Naive thymus-derived CD8-positive, alpha-beta T cell (primary cell): ENCODE measurements around the gene FOXRED1. TPM values are rescaled to one million over a fixed set of nuclear protein-coding genes. Genes with fewer than 3 reads are reported as not detected.
"Not testable (repeated sequence)": the region's sequence is repeated elsewhere in the genome, so short reads cannot be mapped to it uniquely, and the experiment has no call there.

Source experiments
- ATAC-seq, 2 donors: fragments of 150-1000 bp; cut with Tn5 transposase in 1 of 2; sonication (Bioruptor Pico), chemical (Tn5 transposase) in 1 of 2; 1 replicate in 1 of 2; 2 replicates in 1 of 2; pipeline ENCODE4 v1.10.0; 2021; ENCODE audit warnings: mild to moderate bottlenecking in 2 of 2, moderate library complexity in 2 of 2
- POLR2A ChIA-PET: fragments of 350-600 bp; sonication (Branson Sonifier 250); formaldehyde crosslinking; loops from one replicate; lab custom pipeline; 2021; ENCODE audit warnings: antibody characterized with exemption; lab: Charles Lee
- DNase-seq, 10 donors: peaks; one replicate each; pipeline versions ENCODE4 v3.0.0 to v3.0.0-alpha.2; 2020 to 2022
- H3K27ac Mint-ChIP-seq, 10 donors: one replicate each; pipeline ENCODE4 v1.8.0; 2020 to 2022; ENCODE audit warnings: mild to moderate bottlenecking in 10 of 10, mixed read lengths in 10 of 10, moderate library complexity in 4 of 10, inconsistent platforms in 1 of 10
- H3K27me3 Mint-ChIP-seq, 5 donors: one replicate each; pipeline ENCODE4 v1.8.0; 2021 to 2022; ENCODE audit warnings: mixed read lengths in 5 of 5
- H3K36me3 Mint-ChIP-seq, 3 donors: one replicate each; pipeline ENCODE4 v1.8.0; 2020 to 2022; ENCODE audit warnings: mixed read lengths in 3 of 3, mild to moderate bottlenecking in 2 of 3, inconsistent platforms in 1 of 3
- H3K4me1 Mint-ChIP-seq, 4 donors: one replicate each; pipeline ENCODE4 v1.8.0; 2021 to 2022; ENCODE audit warnings: mixed read lengths in 4 of 4
- H3K4me3 Mint-ChIP-seq, 10 donors: one replicate each; pipeline ENCODE4 v1.8.0; 2020 to 2022; ENCODE audit warnings: mild to moderate bottlenecking in 10 of 10, mixed read lengths in 10 of 10, moderate library complexity in 6 of 10, inconsistent platforms in 1 of 10
- H3K9me3 Mint-ChIP-seq, 9 donors: one replicate each; pipeline ENCODE4 v1.8.0; 2020 to 2022; ENCODE audit warnings: mixed read lengths in 9 of 9, mild to moderate bottlenecking in 3 of 9, inconsistent platforms in 1 of 9, moderate library complexity in 1 of 9
- polyA plus RNA-seq, 3 donors: library from polyadenylated mRNA; unstranded; fragments of 300-500 nt; fragmentation: Illumina TruSeq; gene quantifications; one replicate each; pipeline ENCODE4 v1.2.3, GENCODE V29; 2021
- total RNA-seq, 8 experiments: library from RNA in 2 of 8; stranded (reverse) in 2 of 8; gene quantifications; one replicate each; pipeline ENCODE4 v1.2.3 and lab custom pipeline; 2021 to 2026

FOXRED1 gene
- total and polyA plus RNA-seq, 5 experiments from 2014 or later: 23.5 to 44.2 (median 28.7) TPM

- H3K36me3 Mint-ChIP-seq: peaks cover 0 to 33% (median 4%) of the 10 kb centered on the region in 3 donors
- peaks cover 0 to 3% (median 0%) of the 10 kb centered on the region in 4 donors for H3K4me1 Mint-ChIP-seq
- ATAC-seq (no peak), DNase-seq (no peak)
- H3K27ac Mint-ChIP-seq: peak overlapping the region in 3 of 10 donors; percentile 22 to 46 (median 24)
- POLR2A ChIA-PET: no interaction called here
- H3K9me3 Mint-ChIP-seq: no peaks in the 10 kb centered on the region
- no peaks in the 10 kb centered on the region for H3K27me3 Mint-ChIP-seq
- H3K4me3 Mint-ChIP-seq: no peak overlapping the region
Measured at GRCh38 chr11:126254819-126255218, 14.1 kb upstream of the FOXRED1 start.

- H3K27me3 Mint-ChIP-seq, H3K9me3 Mint-ChIP-seq, ATAC-seq, H3K4me1 Mint-ChIP-seq, POLR2A ChIA-PET, H3K4me3 Mint-ChIP-seq, DNase-seq: not testable (repeated sequence)
- H3K36me3 Mint-ChIP-seq: peaks cover 0 to 36% (median 4%) of the 10 kb centered on the region in 3 donors
- H3K27ac Mint-ChIP-seq: peak overlapping the region in 2 of 10 donors; percentile 46 to 75
Measured at GRCh38 chr11:126255507-126255906, 13.4 kb upstream of the FOXRED1 start.

DNA sequence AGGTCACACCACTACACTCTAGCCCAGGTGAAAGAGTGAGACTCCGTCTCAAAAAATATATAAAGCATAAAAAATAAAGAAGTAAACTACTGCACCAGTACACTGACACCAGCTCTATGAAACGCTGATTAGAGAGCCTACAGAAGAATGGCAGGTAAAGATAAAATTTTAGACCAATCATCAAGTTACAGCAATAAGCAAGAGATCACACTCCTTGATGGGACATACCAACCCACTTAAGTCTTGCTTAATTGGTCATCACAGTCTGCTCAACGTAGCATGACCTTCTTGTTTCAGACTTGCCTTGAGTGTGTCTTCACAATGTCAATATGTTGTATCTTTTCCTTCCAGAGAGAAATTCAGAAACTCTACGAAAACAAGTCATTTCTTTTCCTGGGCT is 12.7 kb upstream of the FOXRED1 start:
- H3K36me3 Mint-ChIP-seq: peaks cover 0 to 36% (median 4%) of the 10 kb centered on the region in 3 donors
- DNase-seq (no peak), ATAC-seq (no peak)
- peaks cover 0 to 3% (median 0%) of the 10 kb centered on the region in 4 donors for H3K4me1 Mint-ChIP-seq
- peak overlapping the region in 4 of 10 donors; percentile 25 to 78 (median 36) for H3K27ac Mint-ChIP-seq
- no peak overlapping the region for H3K4me3 Mint-ChIP-seq
- no peaks in the 10 kb centered on the region for H3K27me3 Mint-ChIP-seq
- no peaks in the 10 kb centered on the region for H3K9me3 Mint-ChIP-seq
- POLR2A ChIA-PET: no interaction called here

DNA sequence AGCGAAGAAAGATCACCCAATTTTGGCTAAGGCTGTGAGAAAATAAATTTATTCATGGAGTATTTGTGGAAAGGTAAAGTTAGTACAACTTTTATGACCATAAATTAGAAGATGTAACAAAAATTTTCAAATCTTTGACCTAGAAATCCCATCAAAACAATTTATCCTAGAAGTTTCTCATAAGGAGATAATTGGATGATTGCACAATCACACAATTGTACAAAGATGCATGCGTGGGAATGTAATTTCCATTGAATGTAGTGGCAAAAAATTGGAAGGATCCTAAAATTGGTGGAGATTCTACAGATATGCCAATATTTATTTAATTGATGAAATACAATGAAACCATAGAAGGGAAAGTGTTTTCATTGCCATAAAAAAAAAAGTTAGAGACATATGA is 11.8 kb upstream of the FOXRED1 start:
- no peak overlapping the region for H3K4me3 Mint-ChIP-seq
- H3K27me3 Mint-ChIP-seq: no peaks in the 10 kb centered on the region
- no peak for ATAC-seq
- H3K9me3 Mint-ChIP-seq: no peaks in the 10 kb centered on the region
- peaks cover 0 to 3% (median under 1%) of the 10 kb centered on the region in 4 donors for H3K4me1 Mint-ChIP-seq
- peaks cover 0 to 36% (median 4%) of the 10 kb centered on the region in 3 donors for H3K36me3 Mint-ChIP-seq
- POLR2A ChIA-PET: no interaction called here
- DNase-seq: no peak
- H3K27ac Mint-ChIP-seq: peak overlapping the region in 4 of 10 donors; percentile 25 to 78 (median 40)

GRCh38 chr11:126257764-126258163 is 11.2 kb upstream of the FOXRED1 start:
- no peak for DNase-seq
- Mint-ChIP-seq H3K4me3 (no peak overlapping the region), H3K9me3 (no peaks in the 10 kb centered on the region), H3K36me3 (peaks cover 0 to 42% (median 4%) of the 10 kb centered on the region in 3 donors), H3K27ac (peak overlapping the region in 8 of 10 donors; percentile 18 to 58 (median 30)), H3K4me1 (peaks cover 0 to 3% (median under 1%) of the 10 kb centered on the region in 4 donors), H3K27me3 (no peaks in the 10 kb centered on the region)
- no peak for ATAC-seq
- POLR2A ChIA-PET: no interaction called here

GRCh38 chr11:126262216-126262615 is 6.7 kb upstream of the FOXRED1 start:
- Mint-ChIP-seq H3K27me3 (no peaks in the 10 kb centered on the region), H3K4me1 (peaks cover 8 to 15% (median 11%) of the 10 kb centered on the region in 4 donors), H3K4me3 (no peak overlapping the region), H3K27ac (peak overlapping the region in 1 of 10 donors; percentile 1), H3K9me3 (no peaks in the 10 kb centered on the region), H3K36me3 (peaks cover 0 to 72% (median 18%) of the 10 kb centered on the region in 3 donors)
- POLR2A ChIA-PET: interaction anchor here (1.6 kb wide), 1 partner anchor 49 kb away, joined by 3 read pairs; no protein-coding TSS in a partner anchor
- ATAC-seq (no peak), DNase-seq (no peak)

DNA sequence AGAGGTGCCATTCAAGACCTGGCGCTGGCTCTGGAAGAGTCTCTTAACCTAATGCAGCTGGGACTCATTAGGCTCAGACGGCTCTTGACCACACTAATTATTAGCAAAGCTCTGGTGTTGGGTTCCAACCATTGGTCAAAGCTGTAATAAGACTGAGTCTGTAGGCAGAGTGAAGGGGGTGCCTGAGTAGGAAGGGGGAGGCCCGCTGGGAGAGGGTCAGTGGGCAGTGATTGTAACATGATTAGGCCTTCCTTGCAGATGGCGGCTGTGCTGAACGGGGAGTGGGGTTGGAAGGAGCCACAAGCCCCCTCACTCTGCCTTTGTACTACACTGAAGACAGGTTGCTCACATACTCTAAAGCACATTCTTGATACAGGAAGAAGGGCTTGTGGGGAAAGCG is 5.5 kb upstream of the FOXRED1 start:
- peak overlapping the region in 4 of 10 donors; percentile 45 to 83 (median 60) for H3K27ac Mint-ChIP-seq
- H3K9me3 Mint-ChIP-seq: no peaks in the 10 kb centered on the region
- peaks cover 0 to 69% (median 18%) of the 10 kb centered on the region in 3 donors for H3K36me3 Mint-ChIP-seq

DNA sequence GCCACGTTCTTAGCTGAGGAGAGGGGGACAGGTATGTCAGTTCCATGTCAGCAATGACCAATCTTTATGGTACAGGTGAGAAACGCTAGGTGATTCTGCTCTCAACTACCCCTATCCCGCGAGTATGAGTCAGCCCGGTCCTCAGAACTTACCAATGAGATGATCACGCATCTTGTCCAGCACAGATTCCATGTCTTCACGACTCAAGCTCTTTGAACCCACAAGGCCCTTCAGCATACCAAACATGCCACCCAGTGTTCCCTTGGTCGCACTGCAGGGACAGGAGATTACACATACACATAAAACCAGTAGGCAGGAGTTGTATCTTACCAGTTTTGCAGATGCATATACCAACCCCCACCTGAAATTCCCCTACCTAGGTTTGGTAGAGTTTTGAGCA is 3.1 kb upstream of the FOXRED1 start:
- Mint-ChIP-seq H3K36me3 (peaks cover 0 to 61% (median 18%) of the 10 kb centered on the region in 3 donors), H3K9me3 (no peaks in the 10 kb centered on the region), H3K4me1 (peaks cover 23 to 47% (median 37%) of the 10 kb centered on the region in 4 donors), H3K27ac (peak overlapping the region in 9 of 10 donors; percentile 12 to 98 (median 60)), H3K27me3 (peaks cover 0 to 1% (median 0%) of the 10 kb centered on the region in 5 donors), H3K4me3 (peak overlapping the region in 4 of 10 donors; percentile 22 to 60 (median 46))
- ATAC-seq: no peak
- no peak for DNase-seq
- POLR2A ChIA-PET: no interaction called here

More for the DNA sequence above, 5.5 kb upstream of the FOXRED1 start:
- no peak for DNase-seq
- POLR2A ChIA-PET: interaction anchor here (1.6 kb wide), 1 partner anchor 50 kb away, joined by 3 read pairs; no protein-coding TSS in a partner anchor
- no peak overlapping the region for H3K4me3 Mint-ChIP-seq
- H3K27me3 Mint-ChIP-seq: no peaks in the 10 kb centered on the region
- ATAC-seq: no peak
- peaks cover 9 to 24% (median 20%) of the 10 kb centered on the region in 4 donors for H3K4me1 Mint-ChIP-seq

DNA sequence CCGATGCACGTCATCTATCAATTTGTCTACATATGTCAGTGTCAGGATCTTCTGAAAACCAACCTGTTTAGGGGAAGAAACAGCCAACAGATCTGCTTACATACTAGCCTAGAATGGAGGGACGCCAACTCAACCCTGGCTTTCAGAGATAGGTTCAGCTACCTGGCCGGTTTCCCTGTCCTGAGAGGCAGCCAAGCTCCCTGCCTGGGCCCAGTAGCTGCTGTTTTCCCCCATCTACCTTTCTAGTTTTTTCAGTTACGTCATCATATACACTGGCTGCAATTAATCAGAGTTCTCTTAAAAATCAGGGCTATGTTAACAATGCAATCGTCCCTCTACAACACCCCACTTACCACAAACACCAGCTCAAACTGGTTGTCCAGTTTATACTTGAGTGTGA is 1.3 kb upstream of the FOXRED1 start:
- POLR2A ChIA-PET: interaction anchor here (1.0 to 6.6 kb wide), 5 partner anchors 9 to 56 kb away, joined by 4 to 91 read pairs (median 9); partner anchors contain the start of genes DCPS, FAM118B, RPUSD4 and TIRAP
- H3K27me3 Mint-ChIP-seq: peaks cover 0 to 1% (median 0%) of the 10 kb centered on the region in 5 donors
- no peaks in the 10 kb centered on the region for H3K9me3 Mint-ChIP-seq
- no peak for DNase-seq
- ATAC-seq: no peak
- H3K36me3 Mint-ChIP-seq: peaks cover 0 to 54% (median 18%) of the 10 kb centered on the region in 3 donors
- H3K4me3 Mint-ChIP-seq: peak overlapping the region; percentile 95 to 98 (median 97)
- H3K4me1 Mint-ChIP-seq: peaks cover 24 to 49% (median 42%) of the 10 kb centered on the region in 4 donors
- H3K27ac Mint-ChIP-seq: peak overlapping the region; percentile 95 to 99 (median 98)

DNA sequence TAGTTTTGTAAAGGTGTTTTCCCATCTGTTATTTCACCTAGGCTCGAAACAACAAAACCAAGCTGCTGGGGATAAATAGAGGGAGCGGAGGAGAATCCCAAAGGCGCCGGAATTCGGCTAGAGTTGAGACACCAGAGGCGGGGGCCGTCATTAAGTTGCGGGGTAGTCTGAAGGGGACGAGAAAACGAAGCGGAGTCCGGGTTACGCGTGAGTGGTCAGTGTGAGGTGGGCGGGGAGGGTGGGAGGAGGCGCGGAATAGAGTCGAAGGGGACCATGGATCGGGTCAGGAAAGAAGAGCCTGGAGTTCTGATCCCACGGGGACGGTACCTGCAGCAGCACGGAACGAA is 620 bp upstream of the FOXRED1 start:
- peaks cover 0 to 1% (median 0%) of the 10 kb centered on the region in 5 donors for H3K27me3 Mint-ChIP-seq
- H3K9me3 Mint-ChIP-seq: no peaks in the 10 kb centered on the region
- peak overlapping the region; percentile 95 to 99 (median 98) for H3K27ac Mint-ChIP-seq
- peaks cover 0 to 52% (median 18%) of the 10 kb centered on the region in 3 donors for H3K36me3 Mint-ChIP-seq
- peak overlapping the region; percentile 95 to 98 (median 97) for H3K4me3 Mint-ChIP-seq
- POLR2A ChIA-PET: interaction anchor here (0.5 to 6.6 kb wide), 12 partner anchors 10 to 643 kb away, joined by 3 to 91 read pairs (median 5); partner anchors contain the start of genes CHEK1, DCPS, FAM118B and HYLS1
- peaks cover 24 to 49% (median 42%) of the 10 kb centered on the region in 4 donors for H3K4me1 Mint-ChIP-seq
- ATAC-seq (no peak), DNase-seq (no peak)

DNA sequence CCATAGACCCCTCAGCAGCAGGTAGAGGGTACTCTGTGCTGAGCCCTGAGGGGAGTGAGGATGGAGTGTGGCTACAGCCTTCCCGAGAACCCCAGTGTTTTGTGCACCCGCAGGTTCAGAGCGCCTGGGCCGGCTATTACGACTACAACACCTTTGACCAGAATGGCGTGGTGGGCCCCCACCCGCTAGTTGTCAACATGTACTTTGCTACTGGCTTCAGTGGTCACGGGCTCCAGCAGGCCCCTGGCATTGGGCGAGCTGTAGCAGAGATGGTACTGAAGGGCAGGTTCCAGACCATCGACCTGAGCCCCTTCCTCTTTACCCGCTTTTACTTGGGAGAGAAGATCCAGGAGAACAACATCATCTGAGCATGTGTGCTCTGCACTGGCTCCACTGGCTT is 8.4 kb downstream of the FOXRED1 start:
- H3K36me3 Mint-ChIP-seq: peaks cover 0 to 36% (median 14%) of the 10 kb centered on the region in 3 donors
- POLR2A ChIA-PET: no interaction called here
- H3K27me3 Mint-ChIP-seq: no peaks in the 10 kb centered on the region
- ATAC-seq (no peak), DNase-seq (no peak)
- H3K4me3 Mint-ChIP-seq: no peak overlapping the region
- peak overlapping the region in 1 of 10 donors; percentile 25 for H3K27ac Mint-ChIP-seq
- H3K9me3 Mint-ChIP-seq: no peaks in the 10 kb centered on the region
- peaks cover 24 to 44% (median 33%) of the 10 kb centered on the region in 4 donors for H3K4me1 Mint-ChIP-seq

GRCh38 chr11:126277780-126278179 is 8.8 kb downstream of the FOXRED1 start:
- H3K36me3 Mint-ChIP-seq: peaks cover 0 to 36% (median 14%) of the 10 kb centered on the region in 3 donors
- POLR2A ChIA-PET: no interaction called here
- peak overlapping the region in 1 of 10 donors; percentile 25 for H3K27ac Mint-ChIP-seq
- no peaks in the 10 kb centered on the region for H3K9me3 Mint-ChIP-seq
- no peak for ATAC-seq
- no peaks in the 10 kb centered on the region for H3K27me3 Mint-ChIP-seq
- no peak for DNase-seq
- peaks cover 26 to 41% (median 35%) of the 10 kb centered on the region in 4 donors for H3K4me1 Mint-ChIP-seq
- no peak overlapping the region for H3K4me3 Mint-ChIP-seq

DNA sequence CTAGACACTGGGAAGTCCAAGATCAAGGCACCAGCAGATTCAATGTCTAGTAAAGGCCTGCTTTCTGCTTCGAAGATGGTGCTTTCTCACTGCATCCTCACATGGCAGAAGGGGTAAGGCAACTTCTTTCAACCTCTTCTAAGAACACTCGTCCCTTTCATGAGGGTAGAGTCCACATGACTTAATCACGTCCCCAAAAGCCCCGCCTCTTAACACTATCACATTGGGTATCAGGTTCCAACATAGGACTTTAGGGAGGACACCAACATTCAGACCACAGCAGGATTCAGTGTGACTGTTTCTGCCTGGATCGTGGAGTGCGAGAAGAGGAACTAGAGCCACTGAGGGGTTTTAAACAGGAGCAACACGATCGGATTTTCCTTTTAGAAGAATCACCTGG is 10.2 kb downstream of the FOXRED1 start:
- no peak for ATAC-seq
- no peaks in the 10 kb centered on the region for H3K27me3 Mint-ChIP-seq
- DNase-seq: no peak
- peak overlapping the region in 6 of 10 donors; percentile 87 to 98 (median 94) for H3K27ac Mint-ChIP-seq
- POLR2A ChIA-PET: interaction anchor here (5.8 kb wide), 1 partner anchor 9 kb away, joined by 91 read pairs; the partner anchor contains the start of genes FOXRED1 and SRPRA
- no peaks in the 10 kb centered on the region for H3K9me3 Mint-ChIP-seq
- H3K4me3 Mint-ChIP-seq: peak overlapping the region in 6 of 10 donors; percentile 16 to 32 (median 24)
- H3K4me1 Mint-ChIP-seq: peaks cover 31 to 46% (median 43%) of the 10 kb centered on the region in 4 donors
- peaks cover 0 to 23% (median 12%) of the 10 kb centered on the region in 3 donors for H3K36me3 Mint-ChIP-seq
